Testis (tissue), 2 donors: ENCODE results near the gene NFIB.

Source experiments
- POLR2A ChIP-seq: fragments of 450-650 bp; IDR thresholded peaks from one replicate; pipeline ENCODE4 v1.6.1; 2017; ENCODE audit warnings: antibody characterized with exemption, mild to moderate bottlenecking, moderate library complexity
- TF ChIP-seq, protein P1 (sequence below), 3 experiments: fragments of 450-650 bp in 2 of 3; fragments of 200-600 bp in 1 of 3; sonication (generic) in 1 of 3; IDR thresholded peaks; one replicate each; pipeline ENCODE4 v1.5.1; 2016 to 2019; ENCODE audit warnings: antibody characterized with exemption in 3 of 3, mild to moderate bottlenecking in 2 of 3, moderate library complexity in 1 of 3

GRCh38 chr9:14251154-14252071, 62.5 kb downstream of the NFIB start:
- TF ChIP-seq, protein P1, sequence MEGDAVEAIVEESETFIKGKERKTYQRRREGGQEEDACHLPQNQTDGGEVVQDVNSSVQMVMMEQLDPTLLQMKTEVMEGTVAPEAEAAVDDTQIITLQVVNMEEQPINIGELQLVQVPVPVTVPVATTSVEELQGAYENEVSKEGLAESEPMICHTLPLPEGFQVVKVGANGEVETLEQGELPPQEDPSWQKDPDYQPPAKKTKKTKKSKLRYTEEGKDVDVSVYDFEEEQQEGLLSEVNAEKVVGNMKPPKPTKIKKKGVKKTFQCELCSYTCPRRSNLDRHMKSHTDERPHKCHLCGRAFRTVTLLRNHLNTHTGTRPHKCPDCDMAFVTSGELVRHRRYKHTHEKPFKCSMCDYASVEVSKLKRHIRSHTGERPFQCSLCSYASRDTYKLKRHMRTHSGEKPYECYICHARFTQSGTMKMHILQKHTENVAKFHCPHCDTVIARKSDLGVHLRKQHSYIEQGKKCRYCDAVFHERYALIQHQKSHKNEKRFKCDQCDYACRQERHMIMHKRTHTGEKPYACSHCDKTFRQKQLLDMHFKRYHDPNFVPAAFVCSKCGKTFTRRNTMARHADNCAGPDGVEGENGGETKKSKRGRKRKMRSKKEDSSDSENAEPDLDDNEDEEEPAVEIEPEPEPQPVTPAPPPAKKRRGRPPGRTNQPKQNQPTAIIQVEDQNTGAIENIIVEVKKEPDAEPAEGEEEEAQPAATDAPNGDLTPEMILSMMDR (IDR thresholded peaks at IDR 0.05) = no peak
- TF ChIP-seq POLR2A = no peak
